NCI-H69 (cell line): ENCODE results near the gene ENTPD8.
"Not testable (repeated sequence)": the region's sequence is repeated elsewhere in the genome, so short reads cannot be mapped to it uniquely, and the experiment has no call there.

Experiments
- DNase-seq: peaks from one replicate; lab custom pipeline; 2025; lab: John Stamatoyannopoulos, UW

Gene ENTPD8

DNA sequence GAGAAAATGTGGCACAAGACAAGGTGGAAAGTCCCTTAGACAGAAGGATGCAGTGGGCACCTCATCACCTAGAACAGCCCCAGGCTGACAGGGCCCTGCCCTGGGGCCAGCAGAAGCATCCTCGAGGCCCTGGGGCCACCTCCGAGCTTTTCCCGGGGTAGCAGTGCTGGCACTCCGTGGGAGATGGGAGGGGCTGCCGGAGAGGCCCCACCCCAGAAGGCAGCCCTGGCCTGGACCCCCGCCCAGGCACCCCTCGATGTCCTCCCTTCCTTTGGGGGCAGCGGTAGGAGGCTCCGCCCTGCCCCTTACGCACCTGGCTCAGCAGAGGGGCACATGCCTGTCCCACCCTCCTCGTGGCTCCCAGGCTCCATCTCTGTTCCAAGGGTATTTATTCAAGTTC lies 35.7 kb upstream of the ENTPD8 start:
- no peak for DNase-seq

DNA sequence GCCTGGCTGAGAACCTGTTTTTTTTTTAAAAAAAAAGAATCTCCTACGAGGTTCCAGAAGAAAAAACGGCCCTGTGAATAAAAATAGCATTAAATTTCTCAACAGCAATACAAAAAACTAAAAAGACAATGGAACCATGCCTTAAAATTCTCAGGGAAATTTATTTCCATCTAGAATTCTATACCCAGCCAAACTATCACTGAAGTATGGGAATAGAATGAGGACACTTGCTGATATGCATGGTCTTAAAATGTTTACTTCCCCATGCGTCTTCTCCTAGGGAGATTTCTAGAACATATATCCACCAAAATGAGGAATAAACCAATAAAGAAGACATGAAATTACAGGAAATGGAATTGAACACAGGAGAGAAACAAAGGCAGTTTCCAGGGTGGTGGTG lies 34.5 kb upstream of the ENTPD8 start:
- no peak for DNase-seq

DNA sequence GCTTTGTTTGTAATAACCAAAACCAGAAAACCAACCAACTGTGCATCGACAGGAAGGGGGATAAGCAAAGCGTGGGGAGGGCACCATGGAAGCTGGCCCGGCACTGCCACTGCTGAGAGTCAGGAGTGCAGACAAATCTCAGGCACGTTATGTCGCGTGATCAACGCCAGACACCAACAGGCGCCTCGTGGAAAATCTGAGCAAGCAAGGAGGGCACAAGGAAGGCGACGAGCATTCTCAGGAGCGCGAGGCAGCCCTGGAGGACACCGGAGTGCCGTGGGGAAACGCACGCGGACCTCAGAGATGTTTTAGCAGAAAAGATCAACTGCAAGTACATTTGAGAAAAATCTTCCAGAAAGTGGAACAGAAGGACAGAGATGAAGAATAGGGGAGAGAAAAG lies 33.1 kb upstream of the ENTPD8 start:
- no peak for DNase-seq

DNA sequence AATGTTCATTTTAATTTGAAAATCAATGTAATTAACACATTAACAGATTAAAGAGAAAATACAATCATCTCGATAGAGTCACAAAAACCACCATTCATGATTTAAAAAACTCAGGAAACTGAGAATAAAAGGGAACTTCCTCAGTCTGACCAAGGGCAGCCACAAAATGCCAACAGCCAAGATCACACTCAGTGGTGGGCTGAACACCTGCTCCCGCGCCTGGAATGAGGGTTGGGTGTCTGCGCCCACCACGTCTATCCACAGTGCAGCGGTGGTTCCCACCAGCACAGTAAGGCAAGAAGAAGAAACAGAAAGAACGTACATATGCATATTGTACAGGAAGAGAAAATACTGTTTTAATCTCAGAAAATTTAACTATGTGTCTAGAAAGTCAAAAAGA lies 29.6 kb upstream of the ENTPD8 start:
- DNase-seq, result no peak

DNA sequence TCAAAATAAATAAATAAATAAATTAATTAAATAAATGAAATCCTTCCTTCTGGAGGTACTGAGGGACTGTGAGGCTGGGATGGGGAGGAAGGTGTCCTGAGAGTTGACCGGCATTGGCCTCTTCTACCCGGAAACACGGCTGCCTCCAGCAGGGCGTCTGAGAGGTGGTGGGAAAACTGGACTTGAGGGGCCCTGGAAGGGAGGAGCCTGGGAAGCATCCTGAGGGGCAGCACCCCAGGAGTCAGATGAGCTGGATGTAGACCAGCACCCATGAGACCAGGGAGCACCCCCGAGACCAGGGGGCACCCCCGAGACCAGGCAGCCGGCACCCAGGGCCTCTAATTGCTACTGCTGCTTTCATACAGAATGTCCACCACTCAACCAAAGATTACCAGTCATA lies 26.7 kb upstream of the ENTPD8 start:
- no peak for DNase-seq

DNA sequence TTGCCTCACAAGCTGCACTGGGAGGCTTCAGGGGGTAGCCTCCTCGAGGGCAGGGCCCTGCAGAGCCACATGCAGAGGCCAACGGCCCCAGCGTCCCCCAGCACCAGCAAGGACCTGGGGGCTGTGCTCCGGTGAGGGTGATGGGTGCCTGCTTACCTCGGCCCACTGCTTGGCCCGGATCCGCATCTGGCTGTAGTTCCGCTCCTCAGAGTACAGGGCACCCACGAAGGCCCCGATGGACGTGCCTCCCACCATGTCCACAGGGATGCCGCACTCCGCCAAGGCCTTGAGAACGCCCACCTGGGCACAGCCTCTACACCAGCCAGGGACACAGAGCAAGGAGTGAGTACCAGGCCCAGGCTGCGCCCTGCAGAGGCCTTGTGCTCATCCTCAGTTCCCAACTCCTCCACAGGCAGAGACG lies 26.0 kb upstream of the ENTPD8 start:
- no peak for DNase-seq

DNA sequence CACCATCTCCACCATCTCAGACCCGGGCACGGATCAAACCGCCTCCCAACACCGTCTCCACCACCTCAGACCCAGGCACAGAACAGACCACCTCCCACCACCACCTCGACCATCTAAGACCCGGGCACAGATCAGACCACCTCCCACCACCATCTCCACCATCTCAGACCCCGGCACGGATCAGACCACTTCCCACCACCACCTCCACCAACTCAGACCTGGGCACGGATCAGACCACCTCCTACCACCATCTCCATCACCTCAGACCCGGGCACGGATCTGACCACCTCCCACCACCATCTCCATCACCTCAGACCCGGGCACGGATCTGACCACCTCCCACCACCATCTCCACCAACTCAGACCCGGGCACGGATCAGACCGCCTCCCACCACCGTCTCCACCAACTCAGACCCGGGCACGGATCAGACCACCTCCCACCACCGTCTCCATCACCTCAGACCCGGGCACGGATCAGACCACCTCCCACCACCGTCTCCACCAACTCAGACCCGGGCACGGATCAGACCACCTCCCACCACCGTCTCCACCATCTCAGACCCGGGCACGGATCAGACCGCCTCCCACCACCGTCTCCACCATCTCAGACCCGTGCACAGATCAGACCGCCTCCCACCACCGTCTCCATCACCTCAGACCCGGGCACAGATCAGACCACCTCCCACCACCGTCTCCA lies 25.4 kb upstream of the ENTPD8 start:
- DNase-seq, result not testable (repeated sequence)

DNA sequence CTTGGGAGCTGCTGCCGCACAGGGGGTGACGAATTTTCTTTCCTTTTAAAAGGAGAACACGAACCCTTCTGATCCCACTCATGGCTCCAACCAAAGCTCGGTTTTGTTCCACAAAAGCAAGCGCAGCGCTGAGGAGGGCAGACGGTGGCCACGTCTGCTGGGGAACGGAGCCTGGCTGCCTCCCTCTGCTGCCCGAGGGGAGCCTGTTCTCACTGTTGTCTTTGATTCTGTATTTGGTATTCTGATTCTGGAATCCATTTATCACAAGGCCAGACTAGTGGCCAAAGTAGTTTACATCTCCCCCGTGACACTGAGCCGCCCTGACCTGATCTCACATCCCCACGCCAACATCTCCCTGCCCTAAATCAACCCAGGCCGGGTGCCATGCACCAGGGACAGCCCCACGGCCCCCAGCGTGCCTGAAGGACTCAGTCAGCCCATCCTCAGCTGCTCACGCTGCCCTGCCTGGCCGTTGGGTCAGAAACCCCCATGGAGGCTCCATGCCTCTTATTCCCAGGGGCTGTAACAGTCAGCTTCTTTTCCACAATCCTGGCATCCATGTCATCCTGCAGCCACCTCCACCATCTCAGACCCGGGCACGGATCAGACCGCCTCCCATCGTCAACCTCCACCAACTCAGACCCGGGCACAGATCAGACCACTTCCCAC lies 24.7 kb upstream of the ENTPD8 start:
- DNase-seq, result no peak

DNA sequence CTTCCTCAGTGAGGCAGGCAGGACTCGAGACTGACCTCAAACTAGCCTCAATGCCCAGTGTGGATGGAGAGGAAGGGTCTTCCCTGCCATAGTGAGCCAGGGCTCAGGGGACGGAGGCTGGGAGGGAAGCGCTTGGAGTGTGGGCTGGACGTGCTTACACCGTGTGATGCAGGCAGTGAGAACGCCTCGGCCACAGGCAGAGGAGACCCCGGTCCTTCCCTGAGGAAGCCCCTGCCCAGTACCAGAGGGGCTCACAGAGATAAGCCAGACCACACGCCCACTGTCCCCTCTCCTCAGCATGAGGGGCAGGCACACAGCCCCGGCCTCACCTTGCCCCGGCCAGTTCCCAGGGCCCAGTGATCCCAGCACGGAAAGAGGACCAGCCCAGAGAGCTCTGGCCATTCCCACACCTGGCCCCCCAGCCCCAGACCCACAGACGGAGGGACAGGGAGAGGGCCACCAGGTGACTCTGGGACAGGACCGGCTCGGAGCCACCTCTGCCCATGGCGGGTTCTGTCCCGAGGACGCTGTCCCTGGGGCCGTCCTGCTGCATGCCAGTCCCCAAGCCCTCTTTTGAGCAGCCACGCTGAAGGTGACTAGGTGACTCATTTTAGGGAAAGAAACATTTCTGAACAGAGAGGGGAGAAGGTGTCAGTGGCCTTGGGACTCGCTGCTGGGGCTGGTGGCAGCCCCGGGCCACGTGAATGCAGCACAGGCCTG lies 24.0 kb upstream of the ENTPD8 start:
- no peak for DNase-seq

DNA sequence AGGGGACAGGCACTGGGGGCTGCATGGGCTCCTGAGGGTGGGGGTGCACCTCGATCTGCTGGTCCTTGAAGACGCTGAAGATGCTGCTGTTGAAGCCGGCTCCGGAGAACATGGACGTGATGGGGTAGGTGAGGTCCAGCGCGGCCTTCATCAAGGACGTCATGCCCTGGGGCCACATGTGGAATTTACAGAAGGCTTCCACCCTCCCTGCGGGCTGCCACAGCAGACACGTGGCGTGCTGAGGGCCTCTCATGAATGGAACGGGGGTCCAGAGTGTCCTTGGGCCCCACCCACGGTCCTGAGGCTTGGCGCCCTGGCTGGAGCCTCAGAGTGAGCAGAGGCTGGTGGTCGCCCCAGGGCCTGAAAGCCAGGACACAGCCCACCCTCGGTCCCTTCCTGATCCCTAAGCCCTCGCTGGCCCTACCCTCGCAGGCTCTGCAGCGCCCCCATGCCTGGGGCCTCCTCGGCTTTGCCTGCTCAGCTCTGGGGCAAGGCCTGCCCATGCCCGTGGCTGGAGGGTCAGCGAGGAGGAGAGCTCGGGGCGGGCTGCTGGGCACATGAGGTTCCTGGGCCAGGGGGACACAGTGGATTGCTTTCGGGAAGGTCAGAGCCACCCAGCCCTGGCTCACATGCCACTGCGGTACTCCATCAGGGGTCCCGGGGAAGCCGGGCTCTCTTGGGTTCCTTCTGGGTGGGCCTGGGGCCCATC lies 23.3 kb upstream of the ENTPD8 start:
- no peak for DNase-seq

DNA sequence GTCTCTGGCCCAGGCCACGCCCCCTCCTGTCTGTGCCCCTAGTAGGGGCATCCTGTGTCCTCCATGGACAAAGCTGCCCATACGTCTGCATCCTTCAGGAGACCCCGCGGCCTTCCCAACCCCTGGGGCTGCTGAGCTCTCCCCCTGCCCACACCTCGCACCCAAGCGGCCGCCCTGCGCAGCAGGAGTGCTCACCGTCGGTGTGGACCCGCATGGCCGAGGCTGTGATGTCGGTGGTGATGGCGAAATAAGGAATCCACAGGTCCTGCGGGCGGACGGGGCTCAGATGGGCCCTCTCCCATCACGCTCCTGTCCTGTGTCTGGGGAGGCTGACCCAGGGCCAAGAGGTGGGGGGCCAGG lies 22.8 kb upstream of the ENTPD8 start:
- DNase-seq, result no peak

DNA sequence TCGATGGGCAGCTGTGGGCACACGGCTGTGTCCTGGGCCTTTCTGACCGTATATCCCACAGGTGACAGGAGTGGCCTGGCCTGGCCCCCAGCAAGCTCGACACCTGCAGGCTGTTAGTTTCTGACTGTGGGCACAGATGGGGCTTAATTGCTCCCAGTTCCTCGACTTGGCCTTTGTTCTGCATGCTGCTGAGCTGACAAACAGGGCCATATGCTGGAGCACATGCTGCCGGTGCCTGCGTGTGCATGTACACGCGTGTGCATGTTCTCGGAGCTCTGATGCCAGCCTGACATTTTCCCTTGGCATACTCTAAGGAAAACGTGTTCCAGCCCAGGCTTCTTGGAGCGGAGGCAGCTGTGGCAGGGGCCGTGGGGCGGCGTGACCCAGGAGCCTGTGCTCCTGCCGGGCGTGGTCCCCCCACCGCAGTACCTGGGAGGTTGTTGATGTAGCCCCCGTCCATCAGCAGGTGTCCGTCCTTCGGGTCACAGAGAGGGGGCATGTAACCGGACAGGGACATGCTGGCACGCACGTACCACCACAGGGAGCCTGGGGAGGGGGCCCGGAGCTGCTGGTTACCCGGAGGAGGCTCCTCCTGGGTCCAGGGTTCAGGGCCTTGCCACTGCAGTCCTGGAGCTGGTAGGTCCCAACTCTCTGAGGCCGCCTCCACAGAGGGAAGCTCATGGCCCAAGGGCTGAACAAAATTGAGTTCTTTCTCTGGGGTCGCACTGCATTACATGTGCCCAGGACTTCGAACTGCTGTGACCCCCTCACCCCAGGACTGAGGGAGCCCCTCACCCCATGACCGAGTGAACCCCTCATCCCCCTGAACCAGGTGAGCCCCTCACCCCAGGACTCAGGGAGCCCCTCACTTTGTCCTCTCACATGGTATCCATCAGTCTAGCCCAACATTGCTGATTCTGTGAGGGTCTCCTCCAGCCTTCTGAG lies 22.1 kb upstream of the ENTPD8 start:
- DNase-seq, result peak; percentile 86

DNA sequence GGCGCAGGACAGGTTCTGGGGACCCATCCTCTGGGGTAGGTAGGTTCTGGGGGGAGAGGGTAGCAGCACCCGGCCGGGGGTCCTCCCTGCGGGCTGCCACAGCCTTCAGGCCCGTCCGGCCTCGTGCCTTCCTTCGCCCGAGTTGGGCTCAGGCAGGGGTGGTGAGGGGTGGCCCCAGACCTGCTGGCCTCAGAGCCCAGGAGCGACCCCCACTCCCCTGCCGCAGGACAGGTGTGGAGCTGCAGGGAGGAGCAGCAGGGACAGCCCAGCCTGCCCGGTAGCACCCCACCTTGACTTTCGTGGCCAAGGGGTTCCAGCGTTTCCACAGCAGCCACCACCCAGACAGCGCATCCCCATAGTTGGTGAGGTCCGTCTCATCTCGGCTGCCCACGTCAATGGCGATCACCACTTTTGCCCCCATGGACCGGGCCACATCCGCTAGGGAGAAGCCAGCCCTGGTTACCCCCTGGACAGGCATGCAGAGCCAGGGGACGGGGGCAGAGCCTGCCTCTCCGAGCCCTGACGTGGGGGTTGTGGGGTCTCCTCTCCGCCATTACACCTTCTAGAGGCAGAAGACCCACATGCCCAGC lies 21.3 kb upstream of the ENTPD8 start:
- DNase-seq, result no peak

DNA sequence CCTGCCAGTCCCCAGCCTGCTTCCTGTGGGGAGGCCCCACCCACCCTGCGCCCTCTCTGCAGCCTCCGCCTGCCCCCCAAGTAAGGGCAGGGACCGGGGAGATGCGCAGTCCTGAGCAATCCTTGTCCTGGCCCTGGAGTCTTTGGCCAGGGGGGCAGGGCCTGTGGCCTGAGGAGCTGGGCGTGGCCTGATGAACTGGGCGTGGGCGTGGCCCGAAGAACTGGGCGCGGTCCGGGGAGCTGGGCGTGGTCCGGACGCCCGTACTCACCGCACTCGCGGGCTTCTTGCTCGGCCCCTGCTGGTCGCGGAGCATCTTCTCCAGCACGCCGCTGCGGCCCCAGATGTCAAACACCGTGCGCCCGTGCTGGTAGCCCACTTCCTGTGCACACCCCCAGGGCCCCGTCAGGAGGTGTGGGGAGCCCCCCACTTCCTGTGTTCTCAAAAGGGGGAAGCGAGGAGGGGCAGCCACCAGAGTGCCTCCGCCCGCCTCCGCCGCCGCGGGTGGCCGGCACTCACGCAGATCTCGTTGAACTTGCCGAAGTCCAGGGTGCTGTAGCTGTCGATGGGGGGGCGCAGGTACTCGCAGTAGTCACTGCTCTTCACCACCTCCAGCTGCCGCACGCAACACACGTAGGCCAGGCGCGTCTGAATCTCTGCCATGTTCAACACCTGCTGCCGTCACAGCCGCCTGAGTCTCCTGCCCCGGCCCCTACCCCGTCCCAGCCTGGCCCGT lies 20.7 kb upstream of the ENTPD8 start:
- DNase-seq, result peak; percentile 82

DNA sequence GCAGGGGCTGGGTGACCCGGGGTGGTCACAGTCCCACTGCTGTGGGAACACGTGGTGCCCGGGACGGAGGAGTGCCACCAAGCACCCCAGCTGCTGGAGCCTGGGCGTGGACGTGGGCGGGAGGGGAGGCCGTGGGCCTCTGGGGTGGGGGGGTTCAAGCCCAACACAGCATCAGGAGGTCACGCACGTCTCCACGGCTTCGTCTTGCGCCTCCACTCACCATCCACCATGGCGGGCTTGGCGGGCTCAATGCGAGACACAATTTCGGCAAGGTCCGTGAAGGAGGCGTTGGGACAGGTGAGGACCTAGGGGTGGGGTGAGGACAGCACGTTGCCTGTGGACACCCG lies 20.1 kb upstream of the ENTPD8 start:
- DNase-seq, result no peak

DNA sequence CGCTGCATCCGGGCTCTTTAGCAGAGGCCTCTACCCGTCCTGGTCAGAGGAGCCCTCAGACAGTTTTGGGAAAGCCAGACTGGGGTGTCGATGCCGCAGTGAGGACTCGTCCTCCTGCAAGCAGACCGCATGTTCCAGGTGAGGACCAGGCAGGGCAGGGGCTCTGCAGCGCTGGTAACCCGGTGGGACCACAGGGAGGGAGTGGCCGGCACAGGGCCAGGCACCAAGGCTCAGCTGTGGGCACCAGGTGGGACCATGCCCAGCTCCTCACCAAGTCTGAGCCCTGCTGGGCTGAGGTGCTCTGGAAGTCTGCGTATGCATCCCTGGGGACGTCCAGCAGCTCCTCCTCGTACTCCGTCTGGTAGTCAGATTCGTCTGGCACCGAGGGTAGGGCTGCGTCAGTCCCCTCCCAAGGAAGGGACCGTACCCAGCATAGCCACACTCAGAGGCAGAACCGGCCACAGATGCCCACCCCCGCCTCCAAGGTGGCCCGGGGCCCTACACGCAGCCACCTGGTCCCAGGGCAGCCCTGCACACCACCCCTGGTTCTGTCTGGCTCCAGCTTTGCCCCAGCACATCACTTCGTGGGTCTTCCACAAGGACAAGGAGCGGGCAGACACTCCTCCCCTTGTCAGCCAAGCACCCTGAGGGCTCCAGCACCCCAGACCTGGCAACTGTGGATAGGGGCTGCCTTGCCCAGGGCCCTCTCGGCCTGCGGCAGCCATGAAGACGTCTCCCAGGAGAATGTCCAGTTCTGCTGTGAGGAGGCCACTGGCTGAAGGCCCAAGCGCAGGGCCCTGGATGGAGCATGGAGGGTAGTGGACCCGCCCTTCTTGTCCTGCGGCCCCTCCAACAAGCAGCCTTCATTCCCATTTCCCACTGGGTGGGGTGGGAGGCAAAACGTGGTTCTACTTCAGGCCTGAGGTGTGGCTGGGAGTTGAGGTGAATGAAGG lies 19.5 kb upstream of the ENTPD8 start:
- no peak for DNase-seq

DNA sequence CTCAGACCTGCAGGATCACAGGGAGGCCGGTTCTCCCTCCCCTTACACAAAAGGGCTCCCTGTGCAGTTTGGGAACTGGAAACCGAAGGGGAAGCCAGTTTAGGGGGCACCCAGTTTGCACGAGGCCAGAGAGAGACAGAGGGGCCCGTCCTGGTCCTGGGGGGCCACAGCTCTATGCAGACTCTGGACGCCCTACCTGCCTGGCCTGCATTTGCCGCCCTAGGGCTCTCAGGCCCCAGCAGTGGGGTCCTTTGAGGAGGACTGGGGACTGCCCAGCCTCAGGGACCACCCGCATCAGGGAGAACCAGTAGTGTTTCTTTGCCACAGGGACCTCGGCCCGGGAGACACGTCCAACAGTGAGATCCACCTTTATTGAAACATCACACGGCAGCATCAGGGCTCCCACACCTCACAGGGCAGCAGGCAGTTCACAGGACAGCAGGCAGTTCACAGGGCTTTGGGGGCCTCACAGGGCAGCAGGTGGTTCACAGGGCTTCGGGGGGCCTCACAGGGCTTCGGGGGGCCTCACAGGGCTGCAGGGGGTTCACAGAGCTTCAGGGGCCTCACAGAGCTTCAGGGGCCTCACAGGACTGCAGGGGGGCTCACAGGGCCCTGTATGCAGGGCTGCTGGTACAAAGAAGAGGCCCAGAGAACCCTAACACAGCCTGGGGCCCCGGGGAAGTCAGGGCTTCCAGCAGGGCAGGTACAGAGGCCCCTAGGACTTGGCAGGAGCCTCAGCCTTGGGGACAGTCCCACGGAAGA lies 18.6 kb upstream of the ENTPD8 start:
- no peak for DNase-seq

DNA sequence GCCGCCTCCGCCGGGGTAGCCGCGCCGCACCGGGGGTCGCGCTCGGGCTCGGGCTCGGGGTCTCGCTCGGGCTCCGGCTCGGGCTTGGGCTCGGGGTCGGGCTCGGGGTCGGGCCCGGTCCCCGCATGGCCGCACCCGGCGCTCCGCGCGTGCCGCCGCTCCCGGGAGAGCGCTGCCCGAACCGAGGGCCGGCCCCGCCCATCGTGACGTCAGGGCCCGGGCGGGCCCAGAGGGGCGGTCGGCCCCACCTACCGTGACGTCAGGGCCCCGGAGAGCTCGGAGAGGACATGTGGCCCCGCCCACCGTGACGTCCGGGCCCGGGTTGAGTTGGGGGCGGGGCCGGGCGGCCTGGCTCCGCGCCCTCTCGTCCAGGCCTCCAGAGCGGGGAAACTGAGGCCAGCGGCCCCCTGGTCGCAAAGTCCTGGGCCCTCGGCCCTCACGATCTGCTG lies 18.0 kb upstream of the ENTPD8 start, which contains the start of gene NSMF:
Gene NSMF, minus strand, starts transcription at position 183 of the 449 bp plus-strand sequence. CDS start 232 bp downstream, outside the sequence.
- peak; percentile 96 for DNase-seq
